ENCODE results near the gene ZRANB3. TPM values are rescaled to one million over a fixed set of nuclear protein-coding genes. Genes with fewer than 3 reads are reported as not detected.

The ZRANB3 gene
- total and polyA plus RNA-seq, 12 donors, result 0.66 to 5.7 (median 2.2) TPM

DNA sequence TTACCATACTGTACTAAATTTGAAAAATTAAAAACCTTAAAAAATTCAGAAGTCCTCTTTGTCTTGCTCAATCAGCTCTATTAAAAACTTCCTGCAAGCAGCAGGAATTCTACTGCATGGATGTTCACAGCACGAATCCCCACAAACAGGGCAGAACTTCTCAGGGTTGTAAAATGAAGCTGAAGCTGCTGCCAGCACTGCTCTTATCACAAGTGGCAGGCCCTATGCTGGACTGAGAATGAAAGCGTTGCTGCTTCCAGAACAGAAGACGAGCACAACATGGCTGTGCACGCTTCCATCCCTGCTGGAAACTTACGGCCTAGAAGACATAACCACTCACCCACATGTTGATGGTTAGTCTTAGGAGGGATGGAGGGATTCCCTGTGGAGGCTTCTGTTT, 345.0 kb downstream of the ZRANB3 start:
- no peaks in the 10 kb centered on the region for H3K27me3 ChIP-seq
- ATAC-seq, result peak in 7 of 8 donors; percentile 38 to 77 (median 61)
- intact Hi-C loops (cut with DNase I), result no loop called here
- no peak overlapping the region for H3K27ac ChIP-seq
- DNase-seq, result peak in 1 of 2 donors; percentile 25
- TF ChIP-seq CTCF (IDR thresholded peaks at IDR 0.05), result no peak
- peaks cover 0 to 4% (median 0%) of the 10 kb centered on the region in 9 donors for H3K4me1 ChIP-seq
- peaks cover 0 to 23% (median 9%) of the 10 kb centered on the region in 11 donors for H3K9me3 ChIP-seq
- WGBS, 2 donors, result 32 to 62% methylated on average over 5 of the region's 5 CpGs
- H3K4me3 ChIP-seq, result no peak overlapping the region
- H3K36me3 ChIP-seq, result no peaks in the 10 kb centered on the region

- H3K9me3 ChIP-seq, result peaks cover 0 to 4% (median 0%) of the 10 kb centered on the region in 11 donors
- peaks cover 0 to 7% (median 0%) of the 10 kb centered on the region in 9 donors for H3K36me3 ChIP-seq
- 95 to 100% methylated on average over 1 of the region's 1 CpG for WGBS, 2 donors
- no peak for TF ChIP-seq CTCF (IDR thresholded peaks at IDR 0.05)
- intact Hi-C loops (cut with DNase I), result no loop called here
- H3K27me3 ChIP-seq, result no peaks in the 10 kb centered on the region
- no peak for ATAC-seq
- no peak overlapping the region for H3K27ac ChIP-seq
- H3K4me1 ChIP-seq, result peaks cover 0 to 4% (median 0%) of the 10 kb centered on the region in 9 donors
- no peak overlapping the region for H3K4me3 ChIP-seq
- no peak for DNase-seq
Observed at GRCh38 chr2:135183822-135184221, 347.2 kb downstream of the ZRANB3 start.

- WGBS, 2 donors, result 74 to 85% methylated on average over 3 of the region's 3 CpGs
- no peak for DNase-seq
- Histone ChIP-seq H3K4me1 (peaks cover 0 to 4% (median 0%) of the 10 kb centered on the region in 9 donors), H3K27me3 (no peaks in the 10 kb centered on the region), H3K9me3 (peaks cover 0 to 2% (median 0%) of the 10 kb centered on the region in 11 donors), H3K36me3 (peaks cover 0 to 7% (median 0%) of the 10 kb centered on the region in 9 donors), H3K4me3 (no peak overlapping the region), H3K27ac (no peak overlapping the region)
- intact Hi-C loops (cut with DNase I), result no loop called here
- no peak for TF ChIP-seq CTCF (IDR thresholded peaks at IDR 0.05)
- no peak for ATAC-seq
Observed at GRCh38 chr2:135182601-135183000, 348.4 kb downstream of the ZRANB3 start.

- Histone ChIP-seq H3K4me3 (no peak overlapping the region), H3K4me1 (peaks cover 0 to 4% (median 0%) of the 10 kb centered on the region in 9 donors), H3K9me3 (peaks cover 0 to 6% (median 0%) of the 10 kb centered on the region in 11 donors), H3K27ac (no peak overlapping the region), H3K27me3 (no peaks in the 10 kb centered on the region), H3K36me3 (peaks cover 0 to 11% (median 0%) of the 10 kb centered on the region in 9 donors)
- DNase-seq (no peak), ATAC-seq (no peak)
- intact Hi-C loops (cut with DNase I), result no loop called here
- no peak for TF ChIP-seq CTCF (IDR thresholded peaks at IDR 0.05)
- WGBS, 2 donors, result 77 to 80% methylated on average over 8 of the region's 8 CpGs
Observed at GRCh38 chr2:135182190-135182589, 348.8 kb downstream of the ZRANB3 start.
